ENCODE data around the gene MOB3C.
"Not testable (repeated sequence)": the region's sequence is repeated elsewhere in the genome, so short reads cannot be mapped to it uniquely, and the experiment has no call there.

DNA sequence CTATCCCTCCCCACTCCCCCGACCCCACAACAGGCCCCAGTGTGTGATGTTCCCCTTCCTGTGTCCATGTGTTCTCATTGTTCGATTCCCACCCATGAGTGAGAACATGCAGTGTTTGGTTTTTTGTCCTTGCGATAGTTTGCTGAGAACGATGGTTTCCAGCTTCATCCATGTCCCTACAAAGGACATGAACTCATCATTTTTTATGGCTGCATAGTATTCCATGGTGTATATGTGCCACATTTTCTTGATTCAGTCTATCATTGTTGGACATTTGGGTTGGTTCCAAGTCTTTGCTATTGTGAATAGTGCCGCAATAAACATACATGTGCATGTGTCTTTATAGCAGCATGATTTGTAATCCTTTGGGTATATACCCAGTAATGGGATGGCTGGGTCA lies 46.3 kb upstream of the MOB3C start:
- not testable (repeated sequence) for TF ChIP-seq CTCF (conservative IDR thresholded peaks at IDR 0.05 in 1 of 2, IDR thresholded peaks at IDR 0.05 in 1 of 2; ENCODE audit: low read depth in 1 of 2, low read length in 2 of 2); EZH2 (IDR thresholded peaks at IDR 0.05; ENCODE audit: low read length, missing control alignments)

All from fibroblast of lung (primary cell).